Measurements from ENCODE around the gene PPL. TPM values are rescaled to one million over a fixed set of nuclear protein-coding genes. Genes with fewer than 3 reads are reported as not detected.

Gene PPL
- total and polyA plus RNA-seq, 11 donors, result 4.3 to 23.8 (median 7.8) TPM

DNA sequence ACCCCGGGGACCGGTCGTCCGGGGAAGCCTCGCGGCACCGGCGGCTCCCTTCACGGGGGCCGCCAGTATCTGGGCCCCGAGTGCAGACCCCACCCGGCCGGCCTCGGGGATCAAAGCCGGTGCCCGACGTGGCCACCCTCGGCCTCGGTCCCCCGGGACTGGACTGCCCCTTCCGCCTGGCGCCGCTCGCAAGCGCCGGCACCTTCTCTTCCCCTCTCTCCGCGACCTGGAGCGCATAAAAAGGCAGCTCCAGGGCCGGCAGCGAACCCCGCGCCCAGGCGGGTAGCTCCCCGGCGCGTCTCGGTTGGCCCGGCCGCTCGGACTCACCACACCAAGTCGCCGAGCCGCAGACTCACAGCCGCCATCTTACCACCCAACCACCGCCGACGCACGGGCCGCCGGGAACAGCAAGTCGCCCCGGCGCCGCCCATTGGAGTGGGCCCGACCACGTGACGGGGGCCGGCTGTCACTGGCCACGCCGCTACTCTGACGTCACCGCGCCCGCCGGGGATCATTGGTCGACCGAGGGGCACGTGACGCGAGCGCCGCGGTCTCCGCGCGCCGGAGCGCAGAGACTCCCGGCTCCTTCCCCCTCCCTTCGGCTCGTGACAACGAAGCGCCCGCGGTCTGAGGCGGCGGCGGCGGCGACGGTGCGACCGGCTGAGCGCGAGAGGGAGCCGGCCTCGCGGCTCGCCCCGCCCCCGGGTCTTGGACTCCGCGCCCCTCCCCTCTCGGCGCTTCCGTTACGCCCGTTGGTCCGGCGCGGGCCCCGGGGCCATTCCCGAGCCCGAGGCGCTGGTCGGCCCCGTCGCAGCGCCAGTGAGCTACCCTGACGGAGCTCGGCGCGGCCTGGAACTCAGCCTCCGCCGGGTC lies 89.8 kb downstream of the PPL start, which contains the start of the genes GLYR1 and UBN1:
Gene GLYR1, minus strand, starts transcription at position 388 of the 873 bp plus-strand sequence. Its CDS starts 23 bp downstream, at position 365.
Gene UBN1, plus strand, starts transcription at position 581 of the 873 bp plus-strand sequence. CDS start 5,437 bp downstream, outside the sequence.
- no peaks in the 10 kb centered on the region for H3K27me3 ChIP-seq
- 0 to 1% (median 0%) methylated on average over 38 to 126 of the region's 126 CpGs for WGBS, 4 donors
- TF ChIP-seq, protein P1, sequence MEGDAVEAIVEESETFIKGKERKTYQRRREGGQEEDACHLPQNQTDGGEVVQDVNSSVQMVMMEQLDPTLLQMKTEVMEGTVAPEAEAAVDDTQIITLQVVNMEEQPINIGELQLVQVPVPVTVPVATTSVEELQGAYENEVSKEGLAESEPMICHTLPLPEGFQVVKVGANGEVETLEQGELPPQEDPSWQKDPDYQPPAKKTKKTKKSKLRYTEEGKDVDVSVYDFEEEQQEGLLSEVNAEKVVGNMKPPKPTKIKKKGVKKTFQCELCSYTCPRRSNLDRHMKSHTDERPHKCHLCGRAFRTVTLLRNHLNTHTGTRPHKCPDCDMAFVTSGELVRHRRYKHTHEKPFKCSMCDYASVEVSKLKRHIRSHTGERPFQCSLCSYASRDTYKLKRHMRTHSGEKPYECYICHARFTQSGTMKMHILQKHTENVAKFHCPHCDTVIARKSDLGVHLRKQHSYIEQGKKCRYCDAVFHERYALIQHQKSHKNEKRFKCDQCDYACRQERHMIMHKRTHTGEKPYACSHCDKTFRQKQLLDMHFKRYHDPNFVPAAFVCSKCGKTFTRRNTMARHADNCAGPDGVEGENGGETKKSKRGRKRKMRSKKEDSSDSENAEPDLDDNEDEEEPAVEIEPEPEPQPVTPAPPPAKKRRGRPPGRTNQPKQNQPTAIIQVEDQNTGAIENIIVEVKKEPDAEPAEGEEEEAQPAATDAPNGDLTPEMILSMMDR (IDR thresholded peaks at IDR 0.05), result no peak
- TF ChIP-seq POLR2A (IDR thresholded peaks at IDR 0.05), result peak; percentile 34 to 91
- H3K36me3 ChIP-seq, result peaks cover 0 to 37% (median 34%) of the 10 kb centered on the region in 9 donors
- peak within 1 kb of the TSS; percentile 88 to 99 (median 96) for H3K27ac ChIP-seq
- intact Hi-C loops (cut with DNase I), result loop anchor here in 7 of 10 donors (2.0 to 5.0 kb wide), 8 partner anchors 16 to 112 kb away; partner anchors contain the start of genes ROGDI (in 3 of the 7), ANKS3 (in 1 of the 7), DNAAF8 (in 1 of the 7) and SEC14L5 (in 1 of the 7)
- peak within 1 kb of the TSS; percentile 67 to 99 (median 90) for H3K4me3 ChIP-seq
- DNase-seq (peak; percentile 100), ATAC-seq (peak; percentile 96 to 98 (median 97))
- no peaks in the 10 kb centered on the region for H3K9me3 ChIP-seq
- H3K4me1 ChIP-seq, result peaks cover 0 to 66% (median 47%) of the 10 kb centered on the region in 12 donors

DNA sequence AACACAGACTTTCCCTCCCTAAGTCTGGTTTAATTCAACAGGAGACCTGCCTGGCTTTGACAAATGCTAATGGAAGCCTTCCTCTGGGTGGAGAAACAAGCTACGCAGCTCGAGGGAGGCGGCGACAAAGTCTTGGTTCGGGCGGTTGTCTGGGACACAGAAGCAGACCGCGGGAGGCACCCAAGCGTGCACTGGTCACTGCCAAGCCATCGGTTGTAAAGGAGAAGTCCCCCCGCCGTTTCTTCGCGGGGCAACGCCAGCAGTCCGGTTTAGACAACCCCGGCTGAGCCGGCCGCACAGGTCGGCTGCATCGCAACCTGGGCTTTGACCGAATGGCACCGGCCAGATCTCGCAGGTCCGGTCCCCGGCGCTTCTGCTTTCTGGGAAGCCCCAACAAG lies 90.4 kb downstream of the PPL start:
- Histone ChIP-seq H3K9me3 (no peaks in the 10 kb centered on the region), H3K4me1 (peaks cover 0 to 59% (median 41%) of the 10 kb centered on the region in 12 donors), H3K4me3 (peak overlapping the region; percentile 67 to 99 (median 90)), H3K27me3 (no peaks in the 10 kb centered on the region), H3K36me3 (peaks cover 0 to 43% (median 40%) of the 10 kb centered on the region in 9 donors), H3K27ac (peak overlapping the region; percentile 88 to 99 (median 96))
- WGBS, 4 donors, result 0 to 1% (median 0%) methylated on average over 26 to 27 of the region's 27 CpGs
- ATAC-seq (peak; percentile 48 to 57 (median 52)), DNase-seq (peak in 4 of 5 donors; percentile 53 to 73 (median 60))
- no peak for TF ChIP-seq POLR2A (IDR thresholded peaks at IDR 0.05)
- TF ChIP-seq, protein P1 (IDR thresholded peaks at IDR 0.05), result no peak
- intact Hi-C loops (cut with DNase I), result loop anchor here in 7 of 10 donors (2.0 to 5.0 kb wide), 8 partner anchors 16 to 112 kb away; partner anchors contain the start of genes ROGDI (in 3 of the 7), ANKS3 (in 1 of the 7), DNAAF8 (in 1 of the 7) and SEC14L5 (in 1 of the 7)

DNA sequence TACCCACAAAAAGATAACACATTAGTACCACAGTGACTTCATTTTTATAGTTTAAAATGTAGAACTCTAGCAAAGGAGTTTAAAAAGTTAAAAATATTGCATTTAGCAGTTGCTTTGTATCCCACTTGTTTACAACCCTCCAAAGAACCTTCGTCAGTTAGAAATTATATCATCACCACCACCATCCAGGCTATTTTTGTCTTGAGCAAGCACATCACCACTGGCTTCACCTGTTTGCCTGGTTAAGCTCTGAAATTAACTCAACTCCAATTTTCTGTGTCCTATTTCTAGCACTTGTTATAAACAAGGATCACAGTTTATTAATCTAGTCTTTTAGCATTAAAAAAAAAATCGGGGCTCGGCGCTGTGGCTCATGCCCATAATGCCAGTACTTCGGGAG lies 96.0 kb downstream of the PPL start:
- Histone ChIP-seq H3K36me3 (peaks cover 3 to 98% (median 88%) of the 10 kb centered on the region in 9 donors), H3K27me3 (no peaks in the 10 kb centered on the region), H3K4me1 (peaks cover 0 to 38% (median 12%) of the 10 kb centered on the region in 12 donors), H3K27ac (no peak overlapping the region), H3K4me3 (no peak overlapping the region), H3K9me3 (no peaks in the 10 kb centered on the region)
- no peak for DNase-seq
- no peak for ATAC-seq
- WGBS, 4 donors, result 73 to 77% (median 76%) methylated on average over 5 of the region's 5 CpGs
- intact Hi-C loops (cut with DNase I), result no loop called here
- TF ChIP-seq, protein P1 (IDR thresholded peaks at IDR 0.05), result no peak
- no peak for TF ChIP-seq POLR2A (IDR thresholded peaks at IDR 0.05)

DNA sequence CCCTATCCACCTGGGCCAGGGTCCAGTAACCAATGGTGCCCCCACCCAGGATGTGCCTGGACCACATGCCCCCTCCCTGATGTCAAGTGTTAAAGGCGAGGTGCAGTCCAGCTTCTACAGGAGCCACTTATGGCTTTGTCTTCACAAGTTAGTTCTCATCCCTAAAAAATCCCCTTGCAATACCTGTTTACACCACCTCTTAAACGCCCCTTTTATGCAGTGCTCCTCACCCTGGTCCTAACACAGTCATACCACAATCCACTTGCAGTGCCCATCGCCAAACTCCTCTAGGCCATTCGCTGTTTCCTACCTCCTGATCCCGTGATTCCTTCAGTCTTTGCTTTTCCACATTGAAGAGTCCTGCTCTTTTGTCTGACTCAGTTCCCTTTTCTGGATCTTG lies 97.0 kb downstream of the PPL start:
- H3K27me3 ChIP-seq, result no peaks in the 10 kb centered on the region
- peaks cover 3 to 100% (median 95%) of the 10 kb centered on the region in 9 donors for H3K36me3 ChIP-seq
- no peaks in the 10 kb centered on the region for H3K9me3 ChIP-seq
- no peak overlapping the region for H3K4me3 ChIP-seq
- DNase-seq (no peak), ATAC-seq (no peak)
- WGBS, 4 donors, result 88 to 92% (median 89%) methylated on average over 5 of the region's 5 CpGs
- no peak overlapping the region for H3K27ac ChIP-seq
- H3K4me1 ChIP-seq, result peaks cover 0 to 32% (median 2%) of the 10 kb centered on the region in 12 donors
- intact Hi-C loops (cut with DNase I), result no loop called here
- TF ChIP-seq, protein P1 (IDR thresholded peaks at IDR 0.05), result peak in 1 of 12 donors; percentile 20
- TF ChIP-seq POLR2A (IDR thresholded peaks at IDR 0.05), result no peak

Measured in heart left ventricle (tissue), 16 donors.